HEK293T (cell line): ENCODE data around the gene TWIST2.

Experiments used
- LEF1 ChIP-seq: fragments of 450-650 bp; IDR thresholded peaks from 2 replicates; pipeline ENCODE4 v1.6.1; 2017; ENCODE audit warnings: mild to moderate bottlenecking, borderline replicate concordance
- SP1 ChIP-seq: fragments of 450-650 bp; IDR thresholded peaks from 2 replicates; pipeline ENCODE4 v1.6.1; 2017
- SUZ12 ChIP-seq: fragments of 450-650 bp; IDR thresholded peaks from 2 replicates; pipeline ENCODE4 v1.6.1; 2016; ENCODE audit warnings: mild to moderate bottlenecking
- TARDBP ChIP-seq: fragments of 450-650 bp; IDR thresholded peaks from 2 replicates; pipeline ENCODE4 v1.6.1; 2016
- TF ChIP-seq, protein P1 (sequence below): fragments of 450-650 bp; IDR thresholded peaks from 2 replicates; pipeline ENCODE4 v1.6.1; 2016

DNA sequence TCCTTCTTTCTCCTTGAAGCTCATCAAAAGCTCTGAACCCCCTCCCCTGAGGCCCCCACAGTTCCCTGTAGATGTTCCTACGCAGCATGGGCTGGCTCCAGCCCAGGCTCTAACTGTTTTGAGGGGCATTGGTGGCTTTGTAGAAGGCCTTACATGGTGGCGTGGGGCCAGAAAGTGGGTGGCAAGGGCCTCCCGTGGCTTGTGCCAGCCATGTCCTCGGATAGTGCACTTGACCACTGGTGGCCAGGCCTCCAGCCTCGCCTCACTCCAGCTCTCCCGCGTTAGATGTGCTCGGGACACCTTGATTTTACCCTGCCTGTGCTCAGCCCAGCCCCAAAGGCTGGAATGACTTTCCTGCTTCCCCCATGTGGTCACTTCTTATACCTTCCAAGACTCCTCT lies 92.9 kb downstream of the TWIST2 start:
- TF ChIP-seq, protein P1, sequence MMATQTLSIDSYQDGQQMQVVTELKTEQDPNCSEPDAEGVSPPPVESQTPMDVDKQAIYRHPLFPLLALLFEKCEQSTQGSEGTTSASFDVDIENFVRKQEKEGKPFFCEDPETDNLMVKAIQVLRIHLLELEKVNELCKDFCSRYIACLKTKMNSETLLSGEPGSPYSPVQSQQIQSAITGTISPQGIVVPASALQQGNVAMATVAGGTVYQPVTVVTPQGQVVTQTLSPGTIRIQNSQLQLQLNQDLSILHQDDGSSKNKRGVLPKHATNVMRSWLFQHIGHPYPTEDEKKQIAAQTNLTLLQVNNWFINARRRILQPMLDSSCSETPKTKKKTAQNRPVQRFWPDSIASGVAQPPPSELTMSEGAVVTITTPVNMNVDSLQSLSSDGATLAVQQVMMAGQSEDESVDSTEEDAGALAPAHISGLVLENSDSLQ, result no peak
- TF ChIP-seq TARDBP (no peak), SP1 (no peak), SUZ12 (no peak), LEF1 (no peak)
